Astrocyte (in vitro differentiated cells and primary cell): ENCODE data around the gene PRF1.

Experiments
- EZH2 ChIP-seq: IDR thresholded peaks from 2 replicates; pipeline ENCODE4 v1.6.1; 2012; ENCODE audit warnings: mild to moderate bottlenecking, low read length, inconsistent platforms; ENCODE audit not compliant: insufficient read depth
- TF ChIP-seq, protein P1 (sequence below): IDR thresholded peaks from 2 replicates; pipeline ENCODE4 v1.5.1; 2011; ENCODE audit warnings: low read depth, mild to moderate bottlenecking, inconsistent platforms, low read length, moderate library complexity; ENCODE audit not compliant: insufficient read depth

DNA sequence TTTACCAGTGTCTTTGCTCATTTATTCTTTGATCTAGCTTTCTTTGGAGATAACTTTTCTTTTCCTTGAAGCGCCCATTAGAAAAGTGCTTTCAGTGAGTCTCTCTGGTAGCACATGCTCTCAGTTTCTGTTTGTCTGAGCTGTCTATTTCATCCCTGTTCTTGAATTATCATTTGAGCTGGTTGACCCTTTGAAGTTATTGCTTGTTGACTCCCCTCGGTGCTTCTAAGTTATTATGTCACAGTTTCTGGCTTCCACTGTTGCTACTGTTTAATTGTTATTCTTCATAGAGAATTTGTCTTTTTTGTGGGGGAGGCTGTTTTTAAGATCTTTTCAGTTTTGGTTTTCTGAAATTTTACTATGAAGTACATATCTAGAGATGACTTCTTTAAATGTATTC lies 11.4 kb upstream of the PRF1 start:
- TF ChIP-seq EZH2: no peak
- TF ChIP-seq, protein P1, sequence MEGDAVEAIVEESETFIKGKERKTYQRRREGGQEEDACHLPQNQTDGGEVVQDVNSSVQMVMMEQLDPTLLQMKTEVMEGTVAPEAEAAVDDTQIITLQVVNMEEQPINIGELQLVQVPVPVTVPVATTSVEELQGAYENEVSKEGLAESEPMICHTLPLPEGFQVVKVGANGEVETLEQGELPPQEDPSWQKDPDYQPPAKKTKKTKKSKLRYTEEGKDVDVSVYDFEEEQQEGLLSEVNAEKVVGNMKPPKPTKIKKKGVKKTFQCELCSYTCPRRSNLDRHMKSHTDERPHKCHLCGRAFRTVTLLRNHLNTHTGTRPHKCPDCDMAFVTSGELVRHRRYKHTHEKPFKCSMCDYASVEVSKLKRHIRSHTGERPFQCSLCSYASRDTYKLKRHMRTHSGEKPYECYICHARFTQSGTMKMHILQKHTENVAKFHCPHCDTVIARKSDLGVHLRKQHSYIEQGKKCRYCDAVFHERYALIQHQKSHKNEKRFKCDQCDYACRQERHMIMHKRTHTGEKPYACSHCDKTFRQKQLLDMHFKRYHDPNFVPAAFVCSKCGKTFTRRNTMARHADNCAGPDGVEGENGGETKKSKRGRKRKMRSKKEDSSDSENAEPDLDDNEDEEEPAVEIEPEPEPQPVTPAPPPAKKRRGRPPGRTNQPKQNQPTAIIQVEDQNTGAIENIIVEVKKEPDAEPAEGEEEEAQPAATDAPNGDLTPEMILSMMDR: no peak
